Caki2 (cell line): ENCODE results near the gene SLC26A2. TPM values are rescaled to one million over a fixed set of nuclear protein-coding genes. Genes with fewer than 3 reads are reported as not detected.
"Not testable (repeated sequence)": the region's sequence is repeated elsewhere in the genome, so short reads cannot be mapped to it uniquely, and the experiment has no call there.

Source experiments
- DNase-seq: peaks from one replicate; pipeline ENCODE4 v3.0.0-alpha.2; 2015; ENCODE audit warnings: low read depth
- in situ Hi-C: cut with HindIII; loops from 2 replicates; pipeline ENCODE4 v1.10.0; 2016; ENCODE audit warnings: low sequenced_read_pairs, low pct_unique_long_range_greater_than_20kb, mixed read lengths
- total RNA-seq: library from RNA; depleted of rRNA; stranded (reverse); fragments of >200 nt; shearing (Covaris generic); gene quantifications from 2 replicates; pipeline ENCODE4 v1.2.3, GENCODE V29; 2014; ENCODE audit warnings: low replicate concordance

The SLC26A2 gene
- total RNA-seq, 1 experiment from 2014 or later, result 16.3 TPM

DNA sequence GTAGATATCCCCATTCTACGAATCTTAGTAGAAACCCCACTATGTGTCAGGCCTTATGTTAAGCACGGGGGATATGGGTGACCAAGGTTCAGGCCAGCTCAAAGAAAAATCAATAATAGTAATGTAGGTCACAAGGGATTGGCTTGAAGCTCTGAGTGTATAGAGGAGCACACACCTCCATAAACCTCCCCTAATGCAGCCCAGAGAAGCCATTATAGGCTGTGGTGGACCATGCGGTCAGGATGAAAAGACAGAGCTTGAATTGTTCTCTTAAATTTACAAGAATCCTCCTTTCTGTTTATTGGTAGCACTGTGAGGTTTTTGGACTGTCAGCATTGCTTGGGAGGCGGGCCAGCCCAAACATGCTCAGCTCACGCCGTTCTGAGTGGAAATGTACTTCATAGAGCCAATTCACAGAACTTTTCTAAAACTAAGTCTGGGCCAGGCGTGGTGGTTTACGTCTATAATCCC is 25.1 kb upstream of the SLC26A2 start:
- no peak for DNase-seq
- in situ Hi-C loops, result no loop called here

DNA sequence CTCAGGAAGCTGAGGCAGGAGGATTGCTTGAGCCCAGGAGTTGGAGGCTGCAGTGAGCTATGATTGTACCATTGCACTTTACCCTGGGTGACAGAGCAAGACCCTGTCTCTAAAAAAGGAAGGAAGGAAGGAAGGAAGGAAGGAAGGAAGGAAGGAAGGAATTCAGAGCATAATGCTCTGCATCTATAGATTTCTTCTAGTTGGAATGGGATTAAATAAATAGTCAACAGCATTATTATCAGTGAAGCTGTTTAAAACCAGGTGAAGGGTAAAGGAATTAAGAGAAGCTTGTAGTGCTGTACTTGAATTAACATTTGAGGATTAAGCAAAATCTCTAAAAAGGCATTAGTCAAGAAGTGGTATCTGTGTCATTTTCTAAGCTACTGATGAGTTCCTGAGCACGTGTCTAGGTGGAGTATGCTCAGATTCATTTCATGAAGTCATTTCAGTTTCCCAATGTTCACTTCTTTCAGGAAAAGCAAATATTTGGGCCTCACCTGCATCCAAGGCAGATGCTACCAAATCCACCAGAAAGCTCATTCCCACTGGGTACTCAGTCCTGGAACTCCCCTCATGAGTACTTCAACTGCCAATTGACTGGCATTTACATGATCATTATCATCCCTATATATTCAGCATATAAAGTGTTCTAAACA is 24.4 kb upstream of the SLC26A2 start:
- no peak for DNase-seq
- in situ Hi-C loops, result no loop called here

DNA sequence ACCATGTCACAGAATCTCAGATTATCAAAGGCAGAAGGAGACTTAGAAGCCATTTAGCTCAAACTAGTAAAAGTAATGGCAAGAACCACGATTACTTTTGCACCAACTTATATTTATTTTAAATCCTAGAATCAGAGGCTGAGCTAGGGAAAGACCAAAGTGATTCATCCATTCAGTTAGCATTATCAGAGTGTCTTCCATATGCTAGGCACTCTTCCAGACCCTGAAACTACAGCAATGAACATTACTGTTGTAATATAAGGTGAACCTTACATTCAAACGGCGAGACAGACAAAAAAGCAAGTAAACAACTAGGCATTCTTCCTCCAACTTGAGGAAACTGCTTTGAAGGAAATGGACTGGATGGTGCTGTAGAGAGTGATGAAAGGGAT is 23.9 kb upstream of the SLC26A2 start:
- in situ Hi-C loops, result no loop called here
- no peak for DNase-seq

DNA sequence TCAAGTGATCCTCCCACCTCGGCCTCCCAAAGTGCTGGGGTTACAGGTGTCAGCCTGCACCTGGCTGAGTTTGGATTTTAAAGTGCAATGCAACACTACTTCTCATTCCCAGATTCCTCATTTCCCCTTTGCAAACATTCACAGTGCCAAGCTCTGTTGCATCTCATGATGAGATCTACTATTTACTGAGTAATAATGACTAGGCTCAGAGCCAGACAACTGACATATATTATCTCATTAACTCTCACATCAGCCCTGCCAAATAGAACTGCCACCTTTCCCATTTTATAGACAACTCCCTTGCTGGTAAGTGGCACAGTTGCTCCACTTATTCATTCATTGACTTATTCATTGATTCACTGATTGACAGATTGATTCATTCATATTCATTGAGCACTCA is 22.9 kb upstream of the SLC26A2 start:
- in situ Hi-C loops, result no loop called here
- DNase-seq, result peak; percentile 78

DNA sequence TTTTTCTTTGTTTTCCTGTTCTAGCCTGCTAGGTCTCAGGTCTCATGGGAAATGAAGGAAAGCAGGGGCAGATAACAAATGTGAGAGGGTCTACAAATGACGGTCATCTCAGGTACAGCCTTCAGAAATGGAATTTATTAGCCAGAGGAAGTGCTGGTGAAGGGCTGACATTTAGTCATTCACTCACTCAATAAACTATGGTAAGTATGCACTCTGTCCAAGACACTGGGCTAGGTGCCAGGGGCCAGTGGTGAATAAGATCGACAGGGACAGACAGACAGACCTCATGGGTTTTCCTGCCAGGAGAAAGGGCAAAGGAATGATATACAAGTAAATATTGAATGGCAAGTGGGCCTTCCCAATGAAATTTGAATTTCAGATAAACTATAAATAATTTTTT is 22.3 kb upstream of the SLC26A2 start:
- DNase-seq, result peak; percentile 81
- in situ Hi-C loops, result no loop called here

DNA sequence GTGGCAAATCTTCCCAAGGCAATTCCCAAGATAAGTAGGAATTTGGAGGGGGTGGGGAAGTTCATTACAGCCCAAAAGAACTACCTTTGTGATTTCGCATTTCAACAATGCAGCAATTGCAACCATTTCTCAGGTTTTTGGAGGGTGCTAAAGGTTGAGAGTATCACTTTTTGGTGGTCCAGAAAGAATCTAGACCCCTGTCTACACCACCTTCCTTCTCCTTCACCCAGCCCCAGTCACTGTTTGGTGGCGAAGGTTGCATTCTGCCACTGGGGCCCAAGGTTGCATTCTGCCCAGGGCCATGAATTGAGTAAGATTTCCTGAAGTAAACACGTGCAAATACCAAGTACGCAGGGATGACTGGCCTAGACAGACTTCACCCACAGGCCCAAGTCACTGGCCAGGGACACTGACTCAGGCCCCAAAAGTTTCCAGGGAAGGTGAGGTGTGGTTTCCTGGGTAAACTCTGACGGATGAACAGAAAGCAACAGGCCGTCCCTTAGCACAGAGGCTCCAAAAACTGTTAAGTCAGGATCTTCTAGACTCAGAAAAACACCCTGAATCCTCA is 21.7 kb upstream of the SLC26A2 start:
- in situ Hi-C loops, result no loop called here
- DNase-seq, result peak; percentile 91

DNA sequence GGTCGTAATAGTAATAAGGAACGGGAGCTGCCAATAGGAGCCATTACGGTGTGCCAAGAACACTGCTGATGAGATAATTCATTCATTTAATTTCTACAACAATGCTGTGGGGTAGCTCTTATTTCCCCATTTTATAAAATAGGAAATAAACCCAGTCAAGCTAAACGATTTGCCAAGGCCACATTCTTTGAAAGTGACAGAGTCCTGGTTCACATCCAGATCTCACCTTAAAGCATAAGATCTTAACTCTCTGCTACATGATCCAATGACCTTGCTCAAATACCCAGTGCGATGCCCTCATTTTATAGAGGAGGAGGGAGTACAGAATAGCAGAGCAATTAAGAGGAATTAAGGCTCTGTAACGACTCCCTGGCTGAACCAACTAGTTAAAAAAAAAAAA is 21.0 kb upstream of the SLC26A2 start:
- DNase-seq, result peak; percentile 80
- in situ Hi-C loops, result no loop called here

DNA sequence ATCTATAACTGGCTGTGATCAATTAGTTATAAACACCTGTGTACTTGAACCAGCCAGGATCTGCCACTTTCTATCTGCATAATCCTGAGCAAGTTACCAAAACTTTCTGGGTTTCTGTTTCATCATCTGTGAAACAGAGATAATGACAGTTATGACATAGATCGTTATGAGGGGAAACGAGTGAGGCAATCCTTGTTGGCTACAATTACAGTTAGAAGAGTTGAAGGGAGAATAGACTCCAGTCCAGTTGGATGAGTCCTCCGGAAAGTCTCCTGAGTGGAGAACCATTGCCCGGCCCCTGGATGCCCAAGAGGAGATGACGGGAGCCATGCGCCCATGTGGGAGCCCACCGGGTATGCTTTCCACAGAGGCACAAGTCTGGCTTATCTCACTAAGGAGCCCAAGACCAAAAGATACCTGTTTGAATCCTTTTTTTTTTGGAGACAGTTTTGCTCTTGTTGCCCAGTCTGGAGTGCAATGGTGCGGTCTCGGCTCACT is 20.4 kb upstream of the SLC26A2 start:
- in situ Hi-C loops, result no loop called here
- DNase-seq, result no peak

DNA sequence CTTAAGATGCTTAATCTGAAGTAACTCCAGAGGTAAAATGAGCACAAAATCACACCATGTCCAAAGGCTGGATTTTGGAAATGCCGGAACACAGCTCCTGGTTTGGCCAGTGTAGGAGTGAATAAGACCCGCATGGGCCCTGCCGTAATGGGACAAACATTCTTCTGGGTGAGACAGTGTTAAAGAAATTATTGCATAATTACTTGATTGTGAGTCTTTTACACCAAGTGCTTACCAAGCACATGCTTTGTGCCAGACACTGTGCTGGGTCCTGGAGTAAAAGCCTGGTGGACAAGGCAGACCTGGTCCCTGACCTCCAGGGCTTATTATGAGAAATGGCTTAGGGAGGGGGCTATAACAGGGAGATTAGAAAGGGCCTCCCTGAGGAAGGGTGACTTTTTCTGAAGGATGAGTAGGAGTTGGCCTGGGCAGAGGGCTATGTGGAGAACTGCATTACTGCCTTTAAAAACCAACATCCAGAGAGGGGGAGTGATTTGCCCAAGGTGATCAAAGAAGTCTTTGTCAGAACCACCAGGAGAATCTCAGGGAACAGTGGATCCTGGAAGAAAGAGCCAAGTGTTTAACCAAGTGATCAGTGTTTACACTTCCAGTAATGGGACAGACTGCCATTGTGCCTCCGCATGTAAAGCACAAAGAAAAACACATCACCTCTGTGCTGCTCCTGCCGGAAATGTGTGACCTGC is 19.5 kb upstream of the SLC26A2 start:
- DNase-seq, result no peak
- in situ Hi-C loops, result no loop called here

DNA sequence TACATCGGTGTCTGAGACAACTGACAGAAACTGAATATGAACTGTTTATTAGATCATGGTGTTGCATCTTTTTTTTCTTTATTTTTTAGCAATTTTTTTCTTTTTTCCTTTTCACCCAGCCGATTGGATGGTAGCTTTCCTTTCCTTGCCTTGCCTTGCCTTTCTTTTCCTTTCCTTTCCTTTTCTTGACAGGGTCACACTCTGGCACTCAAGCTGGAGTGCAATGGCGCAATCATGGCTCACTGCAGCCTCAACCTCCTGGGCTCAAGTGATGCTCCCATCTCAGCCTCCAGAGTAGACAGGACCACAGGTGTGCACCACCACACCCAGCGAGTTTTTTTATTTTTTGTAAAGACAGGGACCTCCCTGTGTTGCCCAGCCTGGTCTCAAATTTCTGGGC is 18.8 kb upstream of the SLC26A2 start:
- in situ Hi-C loops, result no loop called here
- no peak for DNase-seq

DNA sequence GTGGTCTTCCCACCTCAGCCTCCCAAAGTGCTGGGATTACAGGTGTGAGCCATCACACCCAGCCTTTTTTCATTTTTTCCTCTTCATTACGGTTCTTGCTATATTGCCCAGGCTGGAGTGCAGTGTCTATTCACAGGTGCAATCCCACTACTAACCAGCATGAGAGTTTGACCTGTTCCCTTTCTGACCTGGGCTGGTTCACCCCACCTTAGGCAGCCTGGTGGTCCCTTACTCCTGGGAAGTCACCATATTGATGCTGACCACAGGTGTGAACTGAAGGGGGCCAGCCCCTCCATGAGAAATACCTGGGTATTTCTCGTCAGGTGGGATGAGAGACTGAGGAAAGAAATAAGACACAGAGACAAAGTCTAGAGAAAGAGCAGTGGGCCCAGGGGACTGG is 18.4 kb upstream of the SLC26A2 start:
- no peak for DNase-seq
- in situ Hi-C loops, result no loop called here

DNA sequence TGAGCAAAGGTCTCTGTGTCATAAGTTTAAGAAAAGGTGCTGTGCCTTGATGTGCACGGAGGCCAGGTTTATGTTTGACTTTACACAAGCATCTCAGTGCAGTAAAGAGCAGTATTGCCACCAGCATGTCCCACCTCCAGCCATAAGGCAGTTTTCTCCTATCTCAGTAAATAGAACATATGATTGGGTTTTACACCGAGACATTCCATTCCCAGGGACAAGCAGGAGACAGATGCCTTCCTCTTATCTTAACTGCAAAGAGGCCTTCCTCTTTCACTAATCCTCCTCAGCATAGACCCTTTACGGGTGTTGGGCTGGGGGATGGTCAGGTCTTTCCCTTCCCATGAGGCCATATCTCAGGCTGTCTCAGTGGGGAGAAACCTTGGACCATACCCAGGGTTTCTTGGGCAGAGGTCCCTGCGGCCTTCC is 17.8 kb upstream of the SLC26A2 start:
- in situ Hi-C loops, DNase-seq: not testable (repeated sequence)

DNA sequence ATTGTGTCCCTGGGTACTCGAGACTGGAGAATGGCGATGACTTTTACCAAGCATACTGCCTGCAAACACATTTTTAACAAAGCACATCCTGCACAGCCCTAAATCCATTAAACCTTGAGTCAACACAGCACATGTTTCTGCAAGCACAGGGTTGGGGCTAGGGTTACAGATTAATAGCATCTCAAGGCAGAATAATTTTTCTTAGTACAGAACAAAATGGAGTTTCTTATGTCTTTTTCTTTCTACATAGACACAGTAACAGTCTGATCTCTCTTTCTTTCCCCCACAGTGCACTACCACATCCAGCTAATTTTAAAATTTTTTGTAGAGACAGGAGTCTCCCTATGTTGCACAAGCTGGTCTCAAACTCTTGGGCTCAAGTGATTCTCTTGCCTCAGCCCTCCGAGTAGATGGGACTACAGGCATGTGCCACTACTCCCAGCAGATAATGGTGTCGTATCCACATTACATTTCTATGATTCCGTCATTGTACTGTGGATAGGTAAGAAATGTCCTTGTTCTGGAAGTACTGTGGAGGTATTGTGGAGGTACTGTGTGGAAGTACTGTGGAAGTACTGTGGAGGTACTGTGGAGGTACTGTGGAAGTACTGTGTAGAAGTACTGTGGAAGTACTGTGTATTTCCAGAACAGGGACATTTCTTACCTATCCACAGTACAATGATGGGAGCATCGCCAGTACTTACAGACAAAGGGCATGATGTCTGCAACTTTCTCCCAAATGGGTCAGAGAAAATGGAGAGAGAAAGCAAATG is 17.2 kb upstream of the SLC26A2 start:
- in situ Hi-C loops, DNase-seq: not testable (repeated sequence)

DNA sequence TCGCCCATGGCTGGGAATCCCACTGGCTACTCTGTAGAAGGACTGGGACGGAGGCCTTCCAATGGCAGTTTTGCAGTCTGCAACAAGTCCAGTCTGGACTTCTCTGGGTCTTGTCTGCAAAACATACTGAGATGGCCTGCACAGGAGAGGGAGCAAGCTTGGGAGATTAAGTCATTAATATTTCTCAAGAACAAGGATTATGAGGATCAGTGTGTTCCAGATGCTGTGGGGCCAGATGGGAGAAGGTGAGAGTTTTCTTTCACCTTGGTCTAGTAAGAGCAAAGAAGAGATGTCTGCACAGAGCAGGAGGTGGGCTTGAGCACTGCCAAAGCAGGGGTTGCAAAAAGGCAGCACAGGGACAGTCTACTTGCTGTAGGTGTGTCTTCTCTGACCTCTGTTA is 15.9 kb upstream of the SLC26A2 start, which contains the start of gene PDE6A:
TSS of gene PDE6A (minus strand) at position 128 of the 400 bp plus-strand sequence. CDS start at position 8, 120 bp downstream.
- in situ Hi-C loops, result no loop called here
- no peak for DNase-seq

DNA sequence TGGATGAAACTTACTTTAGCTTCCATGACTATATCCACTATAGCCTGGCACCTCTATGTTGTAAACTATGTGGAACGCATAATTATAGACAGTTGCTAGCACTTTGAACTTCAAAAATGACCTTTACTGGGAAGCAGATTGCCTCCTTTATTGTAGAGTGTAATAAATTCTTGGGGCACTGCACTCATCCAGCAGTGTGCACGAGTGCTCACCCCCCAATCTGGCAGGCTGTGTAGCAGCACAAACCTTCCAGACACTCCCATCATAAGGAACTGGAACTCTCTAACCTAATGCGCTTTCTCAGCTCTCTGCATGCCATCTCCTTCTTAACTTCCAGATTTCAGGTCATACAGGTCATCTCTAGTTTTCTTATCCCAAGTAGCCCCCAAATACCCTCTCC is 14.4 kb upstream of the SLC26A2 start:
- DNase-seq, result no peak
- in situ Hi-C loops, result no loop called here

DNA sequence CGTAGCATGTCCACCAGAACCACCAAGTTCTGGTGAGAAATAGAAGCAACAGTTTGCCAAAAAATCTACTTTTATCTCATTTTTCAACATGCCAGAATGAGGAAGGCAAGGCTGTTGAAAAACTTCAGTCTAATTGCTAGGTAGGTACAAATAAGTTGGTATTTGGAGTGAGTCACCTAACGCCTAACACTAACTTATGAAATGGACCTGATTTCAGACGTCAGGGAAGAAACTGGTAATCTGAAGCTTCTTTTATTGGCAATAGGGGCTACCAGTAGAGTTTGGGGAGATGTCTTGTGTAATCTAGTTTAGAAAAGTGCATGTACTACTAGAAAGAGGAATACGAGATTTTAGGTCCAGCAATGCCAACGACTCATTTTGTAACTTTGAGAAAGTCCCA is 11.6 kb upstream of the SLC26A2 start:
- in situ Hi-C loops, result no loop called here
- no peak for DNase-seq

DNA sequence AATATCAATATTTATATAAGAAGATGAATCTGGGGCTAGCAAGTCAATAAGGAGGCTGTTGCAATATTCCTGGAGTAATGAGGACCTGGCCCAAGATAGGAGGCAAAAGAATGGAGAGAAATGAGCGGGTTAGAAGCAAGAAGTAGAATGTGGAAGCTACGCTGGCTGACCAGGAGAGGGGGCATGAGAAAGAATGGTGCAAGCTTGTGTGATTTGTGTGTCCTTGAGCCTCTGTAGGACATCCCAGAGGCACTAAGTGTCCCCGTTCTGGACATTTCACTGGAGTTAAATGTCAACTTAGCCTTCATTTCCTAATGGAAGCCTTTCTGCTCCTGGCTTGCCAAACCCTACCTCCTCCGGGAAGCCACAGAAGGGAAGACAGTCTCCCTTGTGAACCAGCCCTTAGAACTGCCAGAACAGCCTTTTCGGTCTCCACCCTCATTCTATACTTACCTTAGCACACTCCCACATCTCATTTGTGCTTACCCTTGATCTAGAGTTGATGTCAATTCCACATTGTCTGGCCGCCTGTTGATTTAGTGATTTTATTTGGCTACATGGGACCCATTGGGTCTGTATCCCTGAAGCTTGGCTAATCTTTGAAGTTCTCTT is 9.3 kb upstream of the SLC26A2 start:
- DNase-seq, result no peak

DNA sequence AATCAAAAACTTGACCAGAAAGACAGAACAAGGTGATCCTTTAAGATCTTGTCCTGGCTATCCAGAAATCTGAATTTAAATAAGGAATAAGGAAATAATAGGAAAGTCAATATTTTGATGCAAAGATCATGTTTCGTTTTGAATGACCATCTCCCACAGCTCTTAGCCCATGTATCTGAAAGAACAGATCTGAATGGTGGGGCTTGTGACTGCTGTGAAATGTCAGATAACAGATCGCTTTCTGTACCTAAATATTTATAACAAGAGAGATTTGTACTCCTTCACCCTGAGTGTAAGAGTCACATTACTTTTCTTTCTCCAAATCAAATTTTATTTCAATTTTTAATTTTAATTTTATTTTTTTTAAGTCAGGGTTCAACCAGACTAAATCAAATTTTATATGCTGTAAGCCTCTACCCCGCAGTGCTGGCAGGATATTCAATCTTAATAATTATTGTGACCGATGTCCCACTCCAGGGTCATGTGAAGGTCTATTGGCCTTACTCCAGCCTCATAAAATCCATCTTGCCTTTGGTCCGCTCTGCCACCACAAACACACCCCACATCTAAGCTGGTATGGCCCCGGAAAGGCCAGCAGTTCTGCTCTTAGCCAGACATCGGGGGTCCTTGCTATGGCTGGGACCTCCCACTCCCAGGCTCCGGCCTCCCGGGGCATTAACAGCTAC is 7.0 kb upstream of the SLC26A2 start:
- in situ Hi-C loops, result no loop called here
- no peak for DNase-seq

More for the DNA sequence above, 9.3 kb upstream of the SLC26A2 start:
- in situ Hi-C loops, result no loop called here
